ENCODE data around the gene IGFBPL1. TPM values are rescaled to one million over a fixed set of nuclear protein-coding genes. Genes with fewer than 3 reads are reported as not detected.

The IGFBPL1 gene
- total and polyA plus RNA-seq, 8 donors: 0.23 to 4.8 (median 1.7) TPM; not detected in 3

- WGBS, 5 donors: 69 to 84% (median 82%) methylated on average over 7 of the region's 7 CpGs
- H3K36me3 ChIP-seq: no peaks in the 10 kb centered on the region
- TF ChIP-seq EP300 (IDR thresholded peaks at IDR 0.05): no peak
- H3K4me3 ChIP-seq: no peak overlapping the region
- H3K27me3 ChIP-seq: no peaks in the 10 kb centered on the region
- peaks cover 0 to 11% (median 5%) of the 10 kb centered on the region in 4 donors for H3K4me1 ChIP-seq
- DNase-seq: no peak
- intact Hi-C loops (cut with DNase I; ENCODE audit: low total_unique reads): no loop called here
- no peaks in the 10 kb centered on the region for H3K9me3 ChIP-seq
- H3K27ac ChIP-seq: no peak overlapping the region
These were observed 63.3 kb downstream of the IGFBPL1 start for GRCh38 chr9:38360839-38361472.

- H3K36me3 ChIP-seq: no peaks in the 10 kb centered on the region
- TF ChIP-seq POLR2A (IDR thresholded peaks at IDR 0.05) (no peak), EP300 (IDR thresholded peaks at IDR 0.05) (no peak), CTCF (IDR thresholded peaks at IDR 0.05) (no peak), POLR2AphosphoS5 (IDR thresholded peaks at IDR 0.05) (no peak)
- intact Hi-C loops (cut with DNase I; ENCODE audit: low total_unique reads): no loop called here
- no peaks in the 10 kb centered on the region for H3K9me3 ChIP-seq
- peaks cover 0 to 11% (median 5%) of the 10 kb centered on the region in 4 donors for H3K4me1 ChIP-seq
- 59 to 66% (median 62%) methylated on average over 5 of the region's 5 CpGs for WGBS, 5 donors
- H3K4me3 ChIP-seq: no peak overlapping the region
- no peak for DNase-seq
- no peak overlapping the region for H3K27ac ChIP-seq
- H3K27me3 ChIP-seq: no peaks in the 10 kb centered on the region
These were observed 64.4 kb downstream of the IGFBPL1 start for GRCh38 chr9:38359689-38360385.

GRCh38 chr9:38359297-38359653 lies 65.0 kb downstream of the IGFBPL1 start:
- no peak overlapping the region for H3K4me3 ChIP-seq

GRCh38 chr9:38358390-38359296 lies 65.6 kb downstream of the IGFBPL1 start:
- peaks cover 0 to 11% (median 4%) of the 10 kb centered on the region in 4 donors for H3K4me1 ChIP-seq
- H3K4me3 ChIP-seq: no peak overlapping the region
- no peaks in the 10 kb centered on the region for H3K36me3 ChIP-seq
- no peaks in the 10 kb centered on the region for H3K9me3 ChIP-seq
- no peak for DNase-seq
- no peaks in the 10 kb centered on the region for H3K27me3 ChIP-seq
- intact Hi-C loops (cut with DNase I; ENCODE audit: low total_unique reads): no loop called here
- 57 to 64% (median 62%) methylated on average over 9 of the region's 9 CpGs for WGBS, 5 donors
- no peak overlapping the region for H3K27ac ChIP-seq
- TF ChIP-seq EP300 (IDR thresholded peaks at IDR 0.05) (no peak), CTCF (IDR thresholded peaks at IDR 0.05) (no peak), POLR2A (IDR thresholded peaks at IDR 0.05) (no peak), POLR2AphosphoS5 (IDR thresholded peaks at IDR 0.05) (no peak)

More at GRCh38 chr9:38359297-38359653, 65.0 kb downstream of the IGFBPL1 start:
- Histone ChIP-seq H3K27me3 (no peaks in the 10 kb centered on the region), H3K4me1 (peaks cover 0 to 11% (median 5%) of the 10 kb centered on the region in 4 donors), H3K27ac (no peak overlapping the region), H3K36me3 (no peaks in the 10 kb centered on the region), H3K9me3 (no peaks in the 10 kb centered on the region)
- no peak for TF ChIP-seq EP300 (IDR thresholded peaks at IDR 0.05)
- no peak for TF ChIP-seq POLR2A (IDR thresholded peaks at IDR 0.05)
- no peak for TF ChIP-seq CTCF (IDR thresholded peaks at IDR 0.05)
- TF ChIP-seq POLR2AphosphoS5 (IDR thresholded peaks at IDR 0.05): no peak
- WGBS, 5 donors: 62 to 86% (median 81%) methylated on average over 6 of the region's 6 CpGs
- DNase-seq: no peak
- intact Hi-C loops (cut with DNase I; ENCODE audit: low total_unique reads): no loop called here

Data from stomach (tissue), 9 donors.